CD1c-positive myeloid dendritic cell (primary cell): ENCODE measurements around the gene C1orf21.
A peak's percentile ranks its signal among the peaks of the same experiment; 100 is the strongest.
"Not testable (repeated sequence)": the region's sequence is repeated elsewhere in the genome, so short reads cannot be mapped to it uniquely, and the experiment has no call there.

Experiments used
- DNase-seq: peaks from one replicate; pipeline ENCODE4 v3.0.0-alpha.2; 2016; ENCODE audit errors: extremely low spot score

C1orf21 gene

GRCh38 chr1:184597650-184598357, 211.0 kb downstream of the C1orf21 start:
- DNase-seq: no peak

GRCh38 chr1:184598403-184599193, 211.8 kb downstream of the C1orf21 start:
- DNase-seq: no peak

GRCh38 chr1:184604152-184604900, 217.5 kb downstream of the C1orf21 start:
- DNase-seq: no peak

DNA sequence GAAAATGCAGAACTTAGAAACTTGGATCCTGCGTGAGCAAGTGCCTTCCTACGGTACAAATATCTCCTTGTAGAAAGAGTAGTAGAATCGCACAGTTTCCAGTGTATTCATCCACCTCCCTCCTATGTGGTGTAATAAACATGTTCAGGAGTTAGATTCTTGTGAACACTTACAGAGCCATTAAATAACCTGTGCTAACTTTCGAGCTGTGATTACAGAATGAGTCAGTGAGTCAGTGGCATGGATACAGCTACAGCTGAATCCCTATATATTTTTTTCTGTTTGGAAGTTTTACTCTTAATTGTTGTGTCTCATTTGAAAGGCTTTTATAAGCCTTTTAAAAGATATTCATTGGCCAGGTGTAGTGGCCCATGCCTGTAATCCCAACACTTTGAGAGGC, 219.1 kb downstream of the C1orf21 start:
- DNase-seq: no peak

- DNase-seq: no peak
These were observed 220.0 kb downstream of the C1orf21 start for GRCh38 chr1:184606786-184607185.

DNA sequence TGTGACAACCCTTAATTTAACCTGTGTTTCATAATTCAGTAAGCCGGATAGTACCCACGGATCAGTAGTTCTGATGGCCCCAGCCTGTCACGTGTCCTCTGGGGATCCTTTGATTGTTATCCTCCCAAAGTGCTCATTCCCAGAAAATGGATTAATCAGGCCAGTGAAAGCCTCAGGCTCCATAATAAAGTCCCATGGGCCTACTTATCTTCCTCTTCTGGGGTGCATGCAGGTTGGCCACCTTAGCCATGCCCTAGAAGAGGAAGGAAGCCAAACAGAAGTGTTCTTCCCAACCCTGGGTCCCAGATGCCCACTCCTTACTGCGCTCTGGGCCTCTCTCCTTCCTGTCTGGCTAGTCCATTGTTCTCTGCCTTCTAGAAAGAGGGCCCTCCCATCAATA, 221.8 kb downstream of the C1orf21 start:
- DNase-seq: no peak

DNA sequence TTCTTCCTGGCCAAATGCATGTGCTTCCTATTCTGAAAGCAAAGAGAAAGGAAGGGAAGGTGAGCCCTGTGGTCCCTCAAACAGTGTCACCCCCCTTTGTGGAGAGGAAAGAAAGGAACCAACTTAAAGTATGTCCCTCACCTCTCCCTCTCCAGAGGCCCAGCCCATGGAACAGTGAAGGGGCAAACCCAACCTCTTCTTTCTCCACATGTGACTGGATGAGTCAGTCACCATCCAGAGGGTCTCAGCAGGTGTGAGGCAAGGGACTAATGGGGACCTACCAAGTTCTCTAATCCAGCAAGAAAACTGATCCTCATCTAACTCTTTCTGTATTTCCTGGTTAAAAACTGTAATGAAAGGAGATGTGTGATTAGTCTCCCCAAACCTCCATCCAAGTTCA, 222.2 kb downstream of the C1orf21 start:
- DNase-seq: no peak

- no peak for DNase-seq
These were observed 224.2 kb downstream of the C1orf21 start for GRCh38 chr1:184610876-184611595.

DNA sequence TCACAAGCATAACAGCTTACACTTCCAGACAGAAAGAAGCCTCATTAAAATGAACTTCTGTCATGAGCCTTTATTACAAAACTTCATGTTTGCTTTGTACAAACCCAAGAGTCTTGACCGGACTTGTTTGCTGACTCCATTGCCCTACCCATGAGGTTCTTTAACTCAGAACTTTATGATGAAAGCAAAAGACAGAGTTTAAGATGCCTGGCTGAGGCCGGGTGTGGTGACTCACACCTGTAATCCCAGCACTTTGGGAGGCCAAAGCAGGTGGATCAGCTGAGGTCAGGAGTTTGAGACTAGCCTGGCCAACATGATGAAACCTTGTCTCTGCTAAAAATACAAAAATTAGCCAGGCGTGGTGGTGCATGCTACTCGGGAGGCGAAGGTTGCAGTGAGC, 225.4 kb downstream of the C1orf21 start:
- not testable (repeated sequence) for DNase-seq

GRCh38 chr1:184614667-184615066, 227.8 kb downstream of the C1orf21 start:
- no peak for DNase-seq

DNA sequence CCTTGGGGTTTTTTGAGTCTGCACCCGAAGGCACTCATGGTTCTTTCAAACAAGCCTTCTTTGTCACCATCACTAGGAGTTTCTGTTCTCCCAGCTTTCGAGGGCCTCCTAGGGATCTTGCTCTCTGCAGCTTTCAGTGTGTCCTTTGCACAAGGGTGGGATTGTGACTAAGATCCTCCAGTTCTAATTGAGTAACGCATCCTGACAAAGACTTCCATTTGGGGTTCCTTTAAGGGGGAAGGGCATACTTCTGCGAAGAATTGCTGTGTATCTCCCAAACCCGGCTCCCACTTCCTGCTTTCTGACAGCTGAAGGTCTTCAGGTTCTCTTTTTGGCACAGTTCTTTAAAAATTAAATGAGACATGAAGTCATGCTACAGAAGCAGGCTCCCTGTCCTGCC, 228.5 kb downstream of the C1orf21 start:
- DNase-seq: peak; percentile 78

GRCh38 chr1:184616504-184616903, 229.7 kb downstream of the C1orf21 start:
- DNase-seq: no peak

DNA sequence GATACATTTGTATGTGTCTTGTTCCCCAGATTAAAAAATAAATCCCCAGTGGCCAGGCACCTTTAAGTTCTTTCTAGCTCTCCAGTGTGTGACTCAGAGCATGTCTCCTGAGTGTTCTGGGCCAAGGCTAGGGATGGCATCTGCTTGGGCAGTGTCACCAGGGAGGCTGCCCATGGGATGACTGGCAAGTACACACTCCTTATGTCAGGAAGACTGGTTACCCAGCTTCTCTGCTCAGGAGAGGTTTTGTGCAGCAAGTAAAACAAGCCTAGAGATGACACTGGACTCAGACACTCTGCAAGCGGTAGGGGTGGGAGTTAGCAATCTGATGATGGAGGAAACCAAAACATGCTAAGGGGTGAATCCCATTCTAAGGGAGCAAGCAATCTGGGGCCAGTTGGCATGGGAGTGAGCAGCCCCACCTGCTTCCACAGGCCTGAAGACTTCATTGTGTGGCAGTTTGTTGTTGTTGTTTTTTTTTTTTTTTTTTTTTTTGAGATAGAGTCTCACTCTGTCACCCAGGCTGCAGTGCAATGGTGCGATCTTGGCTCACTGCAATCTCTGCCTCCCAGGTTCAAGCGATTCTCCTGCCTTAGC, 230.7 kb downstream of the C1orf21 start:
- DNase-seq: no peak

DNA sequence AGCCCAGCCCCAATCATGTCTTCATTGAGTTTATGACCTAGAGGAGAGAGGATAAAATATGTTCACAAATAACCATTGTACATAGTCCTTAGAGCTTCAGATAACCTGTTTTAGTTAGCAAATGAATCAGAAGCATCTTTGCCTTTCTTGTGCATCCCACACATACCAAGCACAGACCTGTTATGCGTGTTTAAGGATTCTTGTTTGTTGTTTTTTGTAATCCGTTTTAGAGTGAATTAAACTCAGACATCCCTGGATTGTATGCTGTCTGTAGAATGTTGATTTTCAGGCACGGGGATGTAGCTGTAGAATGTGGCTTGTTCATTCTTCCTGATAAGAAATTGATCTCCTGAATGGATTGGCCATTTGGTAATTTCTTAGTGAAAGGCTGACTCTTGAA, 232.0 kb downstream of the C1orf21 start:
- DNase-seq: no peak

DNA sequence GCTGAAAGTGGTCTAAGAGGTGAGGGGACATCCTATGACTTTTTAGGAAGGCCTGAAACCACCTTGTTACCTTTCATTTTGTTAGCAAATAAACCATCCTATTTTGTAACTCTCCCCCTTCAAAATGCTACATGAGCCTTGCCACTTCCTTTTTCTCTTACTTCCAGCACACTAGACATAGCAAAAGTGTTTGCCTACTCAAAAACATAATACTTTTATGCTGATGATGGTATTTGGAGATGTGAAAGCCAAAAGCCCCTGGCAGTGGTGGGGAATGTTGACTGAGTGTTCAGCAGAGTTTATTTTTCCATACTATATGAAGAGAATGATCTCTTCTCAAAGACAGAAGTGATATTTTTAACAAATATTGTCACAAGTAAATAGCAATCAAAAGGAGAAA, 233.6 kb downstream of the C1orf21 start:
- peak; percentile 3 for DNase-seq

DNA sequence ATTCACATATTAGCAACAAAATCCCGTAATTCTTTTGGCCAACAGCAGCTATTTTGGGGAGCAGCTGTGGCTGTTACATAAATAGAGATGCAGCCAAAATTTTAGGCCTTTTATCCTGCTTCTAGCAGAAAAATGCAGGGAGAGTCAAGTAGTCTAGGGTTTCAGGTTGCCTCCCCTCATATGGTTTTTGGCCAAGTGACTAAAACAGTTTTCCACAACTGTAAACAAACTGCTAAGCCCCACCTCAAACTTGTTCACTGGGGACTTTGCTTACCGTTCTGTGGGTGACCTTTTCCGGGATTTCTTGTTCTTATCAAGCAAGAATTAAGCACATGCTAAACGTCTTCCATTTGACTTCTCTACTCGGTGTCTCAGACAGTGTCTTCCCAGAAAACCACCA, 234.4 kb downstream of the C1orf21 start:
- DNase-seq: no peak

GRCh38 chr1:184622136-184622823, 235.5 kb downstream of the C1orf21 start:
- DNase-seq: no peak

GRCh38 chr1:184623404-184623803, 236.6 kb downstream of the C1orf21 start:
- DNase-seq: no peak

GRCh38 chr1:184624051-184624450, 237.2 kb downstream of the C1orf21 start:
- no peak for DNase-seq

DNA sequence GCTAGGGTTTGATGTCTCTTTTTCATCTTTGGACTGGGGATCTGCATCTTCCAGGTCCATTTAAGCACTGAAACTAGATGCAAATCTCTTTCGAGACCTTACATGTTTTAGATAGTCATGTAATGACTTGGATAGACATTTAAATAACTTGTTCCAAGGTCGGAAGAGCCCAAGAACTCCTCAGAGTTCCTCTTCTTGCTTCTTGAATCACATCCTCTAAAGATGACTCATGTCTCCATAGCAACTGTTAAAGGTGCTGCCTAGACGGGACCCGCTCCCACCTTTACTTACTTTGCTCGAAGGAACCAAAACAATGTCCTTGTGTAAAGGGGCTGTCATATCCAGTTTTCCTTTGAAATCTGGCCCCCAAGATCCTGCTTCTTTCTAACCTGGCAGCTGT, 237.8 kb downstream of the C1orf21 start:
- peak; percentile 38 for DNase-seq

GRCh38 chr1:184625271-184625670, 238.4 kb downstream of the C1orf21 start:
- no peak for DNase-seq
